ENCODE data around the gene BRPF3.

The BRPF3 gene

DNA sequence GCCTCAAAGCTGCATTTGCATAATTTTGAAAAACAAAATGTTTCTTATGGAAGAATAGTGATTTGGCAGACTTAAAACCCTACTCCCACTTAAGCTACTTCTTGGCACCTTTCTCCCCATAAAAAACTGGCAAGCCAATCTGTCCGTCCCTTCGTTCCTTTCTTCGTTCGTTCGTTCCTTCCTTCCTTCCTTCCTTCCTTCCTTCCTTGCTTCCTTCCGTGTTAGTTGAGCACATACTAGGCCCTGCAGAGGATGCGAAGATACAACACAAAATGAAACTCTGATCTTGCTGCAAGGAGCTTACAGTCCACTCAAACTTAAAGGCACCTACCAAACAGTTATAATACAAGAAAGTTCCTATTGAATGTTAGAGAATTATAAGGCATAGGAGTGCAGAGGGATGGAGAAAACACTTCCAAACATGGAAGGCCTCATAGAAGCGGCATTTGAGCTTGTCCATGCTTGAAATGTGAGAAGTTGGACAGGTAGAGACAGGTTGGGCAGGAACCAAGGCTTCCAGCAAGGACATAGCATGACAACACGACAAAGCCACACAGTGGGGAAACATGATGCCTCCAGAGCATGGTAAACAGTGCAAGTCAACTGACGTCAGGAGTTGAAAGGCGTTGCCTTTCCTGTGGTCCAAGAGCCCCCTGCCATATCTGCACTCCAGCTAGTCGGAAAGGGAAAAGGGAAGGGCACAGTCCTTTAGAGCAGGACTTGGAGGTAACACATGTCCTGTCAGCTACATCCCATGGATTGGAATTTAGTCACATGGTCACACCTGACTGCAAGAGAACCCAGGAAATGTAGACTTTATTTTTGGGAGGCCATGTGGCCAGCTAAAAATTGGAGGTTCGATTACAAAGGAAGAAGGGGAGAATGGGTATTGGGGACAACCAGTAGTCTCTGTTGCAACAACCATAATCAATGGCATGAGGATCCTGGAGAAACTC, 80.3 kb downstream of the BRPF3 start:
- H3K9ac ChIP-seq (ENCODE audit: low read depth, low read length): no peak overlapping the region
- no peaks in the 10 kb centered on the region for H3K36me3 ChIP-seq (ENCODE audit: insufficient read depth, low read length)
- no peaks in the 10 kb centered on the region for H3K4me1 ChIP-seq (ENCODE audit: insufficient read depth, low read length)
- no peaks in the 10 kb centered on the region for H3K9me3 ChIP-seq (ENCODE audit: control insufficient read depth, insufficient read depth, low read length)

DNA sequence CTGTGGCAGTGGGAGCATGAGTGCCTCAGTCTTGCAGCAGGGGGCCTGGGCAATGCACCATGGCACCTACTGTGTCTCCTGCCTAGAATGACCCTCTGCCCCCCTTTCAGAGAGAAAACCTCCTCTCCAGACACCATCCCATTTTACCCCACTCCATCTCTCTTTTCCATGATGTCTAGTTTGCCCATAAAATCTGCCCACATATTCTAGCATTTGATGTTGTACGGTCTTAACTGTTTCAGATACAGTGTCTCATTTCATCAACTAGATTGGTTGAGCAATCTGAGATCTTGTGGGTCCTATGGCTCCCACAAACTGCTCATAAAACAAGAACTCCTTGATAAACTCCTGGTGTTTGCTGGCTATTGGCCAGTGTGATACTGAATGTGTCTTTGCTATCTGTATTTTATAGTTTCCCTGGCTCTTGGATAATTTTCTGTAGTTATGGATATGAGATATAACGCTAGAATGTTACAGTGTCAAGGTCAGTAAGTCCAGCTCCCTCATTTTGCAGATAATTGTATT, 81.5 kb downstream of the BRPF3 start:
- H3K9ac ChIP-seq (ENCODE audit: low read depth, low read length): no peak overlapping the region
- no peaks in the 10 kb centered on the region for H3K36me3 ChIP-seq (ENCODE audit: insufficient read depth, low read length)
- H3K4me1 ChIP-seq (ENCODE audit: insufficient read depth, low read length): no peaks in the 10 kb centered on the region
- H3K9me3 ChIP-seq (ENCODE audit: control insufficient read depth, insufficient read depth, low read length): no peaks in the 10 kb centered on the region

DNA sequence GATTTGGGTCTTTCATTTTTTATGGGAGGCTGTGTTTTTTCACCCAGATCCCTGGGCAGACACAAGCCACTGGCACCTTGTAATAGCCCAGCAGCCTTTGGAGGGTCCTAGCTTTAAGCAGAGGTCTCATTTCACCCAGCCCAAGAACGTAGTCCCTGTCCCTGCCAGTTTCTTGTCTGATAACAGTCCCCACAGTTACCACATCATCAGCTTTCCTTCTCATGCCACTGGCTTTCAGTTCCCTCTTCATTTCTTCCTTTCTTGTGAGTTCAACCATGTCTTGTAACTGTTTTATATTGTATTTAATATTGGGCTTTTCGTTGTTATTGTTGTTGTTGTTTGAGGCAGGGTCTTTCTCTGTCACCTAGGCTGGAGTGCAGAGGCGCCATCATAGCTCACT, 83.9 kb downstream of the BRPF3 start:
- H3K9me3 ChIP-seq (ENCODE audit: control insufficient read depth, insufficient read depth, low read length): no peaks in the 10 kb centered on the region
- H3K36me3 ChIP-seq (ENCODE audit: insufficient read depth, low read length): no peaks in the 10 kb centered on the region
- no peaks in the 10 kb centered on the region for H3K4me1 ChIP-seq (ENCODE audit: insufficient read depth, low read length)
- H3K9ac ChIP-seq (ENCODE audit: low read depth, low read length): no peak overlapping the region

DNA sequence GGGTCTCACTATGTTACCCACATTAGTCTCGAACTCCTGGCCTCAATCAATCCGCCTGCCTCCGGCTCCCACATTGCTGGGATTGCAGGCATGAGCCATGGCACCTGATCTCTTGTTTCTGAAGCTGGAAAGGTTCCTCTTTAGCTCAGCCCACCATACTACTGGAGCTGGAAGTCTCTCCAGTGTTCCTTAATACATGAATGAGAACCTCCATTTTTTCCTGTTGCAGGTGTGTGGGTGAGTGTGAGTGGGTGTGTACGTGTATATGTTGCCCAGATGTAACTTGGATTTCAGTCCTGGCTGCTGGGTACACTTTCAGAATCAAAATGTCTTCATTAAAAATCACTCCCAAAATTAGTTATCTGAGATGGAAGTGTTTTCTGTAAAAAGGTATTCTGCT, 84.4 kb downstream of the BRPF3 start:
- Histone ChIP-seq H3K36me3 (ENCODE audit: insufficient read depth, low read length) (no peaks in the 10 kb centered on the region), H3K9ac (ENCODE audit: low read depth, low read length) (no peak overlapping the region), H3K9me3 (ENCODE audit: control insufficient read depth, insufficient read depth, low read length) (no peaks in the 10 kb centered on the region), H3K4me1 (ENCODE audit: insufficient read depth, low read length) (no peaks in the 10 kb centered on the region)
